Peyer's patch (tissue), 4 donors: ENCODE data around the gene C1orf226.

Source experiments
- POLR2A ChIP-seq, 2 donors: fragments of 450-650 bp; IDR thresholded peaks; one replicate each; pipeline ENCODE4 v1.5.1; 2017; ENCODE audit warnings: antibody characterized with exemption in 2 of 2, mild to moderate bottlenecking in 2 of 2, moderate library complexity in 2 of 2
- TF ChIP-seq, protein P1 (sequence below), 6 experiments: fragments of 450-650 bp in 4 of 6; fragments of 200-600 bp in 2 of 6; sonication (generic) in 1 of 6; IDR thresholded peaks; one replicate each; pipeline ENCODE4 v1.5.1; 2017 to 2019; ENCODE audit warnings: antibody characterized with exemption in 6 of 6, mild to moderate bottlenecking in 3 of 6, moderate library complexity in 1 of 6

DNA sequence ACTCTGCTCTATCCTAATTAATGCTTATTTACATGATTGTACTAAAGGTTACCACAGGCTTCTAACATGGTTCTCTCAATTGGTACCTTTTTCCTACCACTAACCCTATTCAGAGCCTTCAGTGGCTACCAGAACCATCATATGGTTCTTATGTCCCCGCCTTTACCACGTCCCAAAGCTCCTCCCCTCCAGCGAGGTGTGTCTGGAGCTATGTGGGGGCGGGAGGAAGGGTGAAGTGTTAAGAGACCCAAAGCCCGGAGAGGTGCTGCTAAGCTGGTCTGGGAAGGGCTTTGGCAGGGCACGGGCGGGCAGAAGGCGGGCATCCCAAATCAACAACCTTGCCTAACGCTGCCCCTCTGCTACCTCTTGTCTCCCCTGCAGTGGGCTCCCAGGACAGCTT lies 14.9 kb upstream of the C1orf226 start:
- TF ChIP-seq POLR2A (IDR thresholded peaks at IDR 0.05): no peak
- TF ChIP-seq, protein P1, sequence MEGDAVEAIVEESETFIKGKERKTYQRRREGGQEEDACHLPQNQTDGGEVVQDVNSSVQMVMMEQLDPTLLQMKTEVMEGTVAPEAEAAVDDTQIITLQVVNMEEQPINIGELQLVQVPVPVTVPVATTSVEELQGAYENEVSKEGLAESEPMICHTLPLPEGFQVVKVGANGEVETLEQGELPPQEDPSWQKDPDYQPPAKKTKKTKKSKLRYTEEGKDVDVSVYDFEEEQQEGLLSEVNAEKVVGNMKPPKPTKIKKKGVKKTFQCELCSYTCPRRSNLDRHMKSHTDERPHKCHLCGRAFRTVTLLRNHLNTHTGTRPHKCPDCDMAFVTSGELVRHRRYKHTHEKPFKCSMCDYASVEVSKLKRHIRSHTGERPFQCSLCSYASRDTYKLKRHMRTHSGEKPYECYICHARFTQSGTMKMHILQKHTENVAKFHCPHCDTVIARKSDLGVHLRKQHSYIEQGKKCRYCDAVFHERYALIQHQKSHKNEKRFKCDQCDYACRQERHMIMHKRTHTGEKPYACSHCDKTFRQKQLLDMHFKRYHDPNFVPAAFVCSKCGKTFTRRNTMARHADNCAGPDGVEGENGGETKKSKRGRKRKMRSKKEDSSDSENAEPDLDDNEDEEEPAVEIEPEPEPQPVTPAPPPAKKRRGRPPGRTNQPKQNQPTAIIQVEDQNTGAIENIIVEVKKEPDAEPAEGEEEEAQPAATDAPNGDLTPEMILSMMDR (IDR thresholded peaks at IDR 0.05): no peak
